GM19238 (cell line): Measurements from ENCODE around the gene STXBP6.

ENCODE experiments used
- DNase-seq: peaks from one replicate; pipeline ENCODE4 v3.0.0; 2011; ENCODE audit warnings: low spot score; ENCODE audit not compliant: insufficient read length

The STXBP6 gene

GRCh38 chr14:24834956-24835355 lies 215.0 kb downstream of the STXBP6 start:
- no peak for DNase-seq

GRCh38 chr14:24833385-24833784 lies 216.6 kb downstream of the STXBP6 start:
- DNase-seq: no peak

- DNase-seq: no peak
Observed at GRCh38 chr14:24831677-24832076, 218.3 kb downstream of the STXBP6 start.

- DNase-seq: no peak
Observed at GRCh38 chr14:24829862-24830261, 220.1 kb downstream of the STXBP6 start.

GRCh38 chr14:24828486-24828885 lies 221.5 kb downstream of the STXBP6 start:
- no peak for DNase-seq

- no peak for DNase-seq
Observed at GRCh38 chr14:24826390-24826789, 223.6 kb downstream of the STXBP6 start.

- DNase-seq: no peak
Observed at GRCh38 chr14:24820616-24821015, 229.3 kb downstream of the STXBP6 start.

GRCh38 chr14:24818823-24819341 lies 231.1 kb downstream of the STXBP6 start:
- no peak for DNase-seq

- no peak for DNase-seq
Observed at GRCh38 chr14:24818058-24818822, 231.7 kb downstream of the STXBP6 start.

GRCh38 chr14:24817212-24818057 lies 232.5 kb downstream of the STXBP6 start:
- DNase-seq: no peak

GRCh38 chr14:24816929-24817211 lies 233.1 kb downstream of the STXBP6 start:
- DNase-seq: no peak

- no peak for DNase-seq
Observed at GRCh38 chr14:24816011-24816928, 233.7 kb downstream of the STXBP6 start.

- no peak for DNase-seq
Observed at GRCh38 chr14:24815543-24815942, 234.4 kb downstream of the STXBP6 start.

GRCh38 chr14:24814944-24815343 lies 235.0 kb downstream of the STXBP6 start:
- no peak for DNase-seq

- no peak for DNase-seq
Observed at GRCh38 chr14:24814346-24814745, 235.6 kb downstream of the STXBP6 start.

- no peak for DNase-seq
Observed at GRCh38 chr14:24813819-24814259, 236.1 kb downstream of the STXBP6 start.

GRCh38 chr14:24813089-24813815 lies 236.7 kb downstream of the STXBP6 start:
- no peak for DNase-seq

GRCh38 chr14:24809135-24809534 lies 240.8 kb downstream of the STXBP6 start:
- no peak for DNase-seq

- no peak for DNase-seq
Observed at GRCh38 chr14:24808412-24808811, 241.5 kb downstream of the STXBP6 start.

- DNase-seq: peak; percentile 36
Observed at GRCh38 chr14:24806061-24806678, 243.8 kb downstream of the STXBP6 start.
